ENCODE results near the gene PPM1H.
A peak's percentile ranks its signal among the peaks of the same experiment; 100 is the strongest.

Gene PPM1H

DNA sequence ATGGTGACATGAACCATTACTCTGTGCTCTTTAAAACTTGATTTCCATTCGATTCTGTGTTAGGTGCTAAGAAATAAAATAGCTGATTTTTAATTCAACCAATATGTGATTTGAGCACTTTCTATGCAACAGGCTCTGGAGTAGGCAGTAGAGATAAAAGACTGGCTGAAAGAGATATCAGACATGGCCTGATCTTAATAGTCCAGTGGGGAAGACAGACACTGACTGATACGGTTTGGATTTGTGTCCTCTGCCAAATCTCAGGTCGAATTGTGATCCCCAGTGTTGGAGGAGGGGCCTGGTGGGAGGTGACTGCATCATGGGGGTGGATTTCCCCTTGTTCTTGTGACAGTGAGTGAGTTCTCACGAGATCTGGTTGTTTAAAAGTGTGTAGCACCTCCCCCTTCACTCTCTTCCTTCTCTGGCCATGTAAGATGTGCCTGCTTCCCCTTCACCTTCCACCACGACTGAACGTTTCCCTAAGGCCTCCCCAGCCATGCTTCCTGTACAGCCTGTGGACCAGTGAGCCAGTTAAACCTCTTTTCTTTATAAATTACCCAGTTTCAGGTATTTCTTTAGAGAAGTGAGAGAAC lies 128.6 kb downstream of the PPM1H start:
- no peaks in the 10 kb centered on the region for H3K36me3 Mint-ChIP-seq
- H3K9me3 Mint-ChIP-seq: peaks cover 4 to 5% of the 10 kb centered on the region in 2 donors
- no peak overlapping the region for H3K4me3 Mint-ChIP-seq
- no peak overlapping the region for H3K27ac Mint-ChIP-seq
- peaks cover 0 to 6% of the 10 kb centered on the region in 2 donors for H3K4me1 Mint-ChIP-seq
- ATAC-seq (replicated peaks) (no peak), DNase-seq (no peak)
- H3K27me3 Mint-ChIP-seq: no peaks in the 10 kb centered on the region

- Mint-ChIP-seq H3K9me3 (peaks cover 4 to 5% of the 10 kb centered on the region in 2 donors), H3K4me1 (peaks cover 0 to 6% of the 10 kb centered on the region in 2 donors), H3K36me3 (no peaks in the 10 kb centered on the region), H3K27ac (no peak overlapping the region), H3K4me3 (no peak overlapping the region), H3K27me3 (no peaks in the 10 kb centered on the region)
- no peak for ATAC-seq (replicated peaks)
- no peak for DNase-seq
Observed at GRCh38 chr12:62805517-62805916, 129.4 kb downstream of the PPM1H start.

GRCh38 chr12:62803756-62804155 lies 131.2 kb downstream of the PPM1H start:
- H3K4me3 Mint-ChIP-seq: no peak overlapping the region
- no peak overlapping the region for H3K27ac Mint-ChIP-seq

GRCh38 chr12:62802984-62803383 lies 132.0 kb downstream of the PPM1H start:
- Mint-ChIP-seq H3K9me3 (peaks cover 4 to 5% of the 10 kb centered on the region in 2 donors), H3K27me3 (no peaks in the 10 kb centered on the region), H3K27ac (no peak overlapping the region), H3K4me1 (no peaks in the 10 kb centered on the region), H3K4me3 (no peak overlapping the region), H3K36me3 (no peaks in the 10 kb centered on the region)
- DNase-seq (no peak), ATAC-seq (replicated peaks) (no peak)

More at GRCh38 chr12:62803756-62804155, 131.2 kb downstream of the PPM1H start:
- ATAC-seq (replicated peaks) (no peak), DNase-seq (no peak)
- Mint-ChIP-seq H3K4me1 (peaks cover 0 to 6% of the 10 kb centered on the region in 2 donors), H3K9me3 (peaks cover 4 to 5% of the 10 kb centered on the region in 2 donors), H3K27me3 (no peaks in the 10 kb centered on the region), H3K36me3 (no peaks in the 10 kb centered on the region)

- no peak for DNase-seq
- no peaks in the 10 kb centered on the region for H3K27me3 Mint-ChIP-seq
Observed at GRCh38 chr12:62802321-62802720, 132.6 kb downstream of the PPM1H start.

GRCh38 chr12:62801796-62802195 lies 133.2 kb downstream of the PPM1H start:
- H3K27me3 Mint-ChIP-seq: no peaks in the 10 kb centered on the region
- H3K36me3 Mint-ChIP-seq: no peaks in the 10 kb centered on the region
- no peaks in the 10 kb centered on the region for H3K4me1 Mint-ChIP-seq
- H3K4me3 Mint-ChIP-seq: no peak overlapping the region
- peaks cover 2 to 3% of the 10 kb centered on the region in 2 donors for H3K9me3 Mint-ChIP-seq
- no peak overlapping the region for H3K27ac Mint-ChIP-seq
- ATAC-seq (replicated peaks): no peak
- DNase-seq: no peak

More at GRCh38 chr12:62802321-62802720, 132.6 kb downstream of the PPM1H start:
- Mint-ChIP-seq H3K4me3 (no peak overlapping the region), H3K27ac (no peak overlapping the region), H3K4me1 (no peaks in the 10 kb centered on the region), H3K9me3 (peaks cover 4 to 5% of the 10 kb centered on the region in 2 donors), H3K36me3 (no peaks in the 10 kb centered on the region)
- no peak for ATAC-seq (replicated peaks)

DNA sequence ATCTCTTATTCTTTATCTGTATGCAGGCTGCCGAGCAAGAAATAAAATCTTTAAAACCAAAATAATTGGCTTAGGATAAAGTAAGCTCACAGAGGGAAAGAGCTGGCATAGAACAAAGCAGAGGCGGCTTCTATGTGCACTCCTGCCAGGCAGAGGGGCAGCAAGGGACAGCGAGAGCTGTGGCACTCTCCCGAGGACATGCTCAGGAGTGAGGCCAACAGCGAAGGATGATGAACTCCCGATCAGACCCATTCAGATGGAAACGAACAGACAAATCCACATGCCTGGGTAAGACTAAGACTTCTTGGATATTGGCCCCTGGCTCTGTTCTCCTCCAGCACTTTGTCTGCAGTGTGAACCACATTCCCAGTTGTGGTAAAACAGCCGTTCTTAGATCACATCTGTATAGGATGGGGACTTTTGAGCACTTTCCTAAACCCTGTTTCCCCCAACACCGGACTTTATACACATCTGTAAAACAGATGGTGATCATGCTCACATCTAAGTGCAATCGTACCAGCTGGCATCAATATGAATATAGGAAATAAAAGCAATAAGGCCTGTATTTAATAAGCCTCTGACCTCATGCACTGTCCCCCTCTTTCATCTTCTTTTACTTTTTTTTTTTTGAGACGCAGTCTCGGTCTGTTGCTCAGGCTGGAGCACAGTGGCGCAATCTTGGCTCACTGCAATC lies 134.1 kb downstream of the PPM1H start:
- DNase-seq: no peak
- no peak overlapping the region for H3K27ac Mint-ChIP-seq
- no peaks in the 10 kb centered on the region for H3K27me3 Mint-ChIP-seq
- no peaks in the 10 kb centered on the region for H3K9me3 Mint-ChIP-seq
- H3K4me3 Mint-ChIP-seq: no peak overlapping the region
- no peaks in the 10 kb centered on the region for H3K36me3 Mint-ChIP-seq
- ATAC-seq (replicated peaks): no peak
- H3K4me1 Mint-ChIP-seq: no peaks in the 10 kb centered on the region

DNA sequence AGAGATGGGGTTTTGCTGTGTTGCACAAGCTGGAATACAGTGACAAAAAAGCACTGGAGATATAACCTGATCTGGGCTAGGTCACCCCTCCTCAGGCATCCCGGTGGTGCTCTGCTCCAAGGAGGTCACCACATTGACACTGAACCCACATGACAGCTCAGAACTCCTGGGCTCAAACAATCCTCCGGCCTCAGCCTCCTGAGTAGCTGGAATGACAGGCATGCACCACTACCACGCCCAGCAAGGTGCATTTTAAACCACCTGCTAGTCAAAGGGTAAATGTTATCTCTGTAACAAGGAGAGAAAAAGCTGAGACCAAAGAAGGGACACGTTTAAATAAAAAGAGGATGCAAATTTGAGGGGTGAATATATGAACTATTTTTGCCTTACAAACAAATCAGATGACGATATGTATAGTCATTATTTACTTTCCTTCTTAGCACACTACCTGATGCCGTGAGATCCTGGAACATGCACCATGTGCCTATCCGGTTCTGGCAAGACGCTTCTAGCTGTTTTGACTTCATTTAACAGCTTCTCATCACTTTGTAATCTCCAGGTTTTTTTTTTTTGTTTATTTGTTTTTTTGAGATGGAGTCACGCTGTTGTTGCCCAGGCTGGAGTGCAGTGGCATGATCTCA lies 135.1 kb downstream of the PPM1H start:
- H3K27ac Mint-ChIP-seq: no peak overlapping the region
- ATAC-seq (replicated peaks): no peak
- H3K36me3 Mint-ChIP-seq: no peaks in the 10 kb centered on the region
- no peak overlapping the region for H3K4me3 Mint-ChIP-seq
- H3K27me3 Mint-ChIP-seq: no peaks in the 10 kb centered on the region
- H3K4me1 Mint-ChIP-seq: no peaks in the 10 kb centered on the region
- DNase-seq: no peak
- H3K9me3 Mint-ChIP-seq: no peaks in the 10 kb centered on the region

DNA sequence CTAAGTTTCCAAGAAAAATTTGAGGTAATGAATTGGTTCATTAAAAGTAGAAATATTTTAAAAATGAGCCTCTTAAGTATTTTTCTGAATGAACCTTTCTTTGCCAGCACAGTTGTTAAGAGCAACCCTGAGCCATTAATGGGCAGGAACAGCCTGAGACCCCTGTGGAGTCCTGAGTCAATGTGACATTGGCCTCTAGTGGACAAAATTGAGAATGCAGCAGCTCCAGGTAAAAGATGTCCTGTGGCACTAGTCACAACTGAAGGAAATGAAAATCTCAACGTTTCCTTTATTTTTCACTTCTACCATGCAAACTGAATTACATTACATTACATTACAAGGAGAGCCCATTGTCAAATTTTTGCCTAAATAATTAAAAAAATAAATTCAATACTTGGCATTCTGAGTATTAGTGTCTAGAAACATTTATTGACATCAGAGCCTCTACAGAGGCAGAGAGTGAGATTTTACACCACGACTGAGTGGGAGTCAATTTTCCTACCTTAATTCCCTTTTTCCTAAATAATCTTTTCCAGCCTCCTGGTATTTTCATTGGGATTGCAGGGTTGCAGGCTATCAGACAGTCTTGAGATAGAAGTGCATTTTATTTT lies 135.7 kb downstream of the PPM1H start:
- no peaks in the 10 kb centered on the region for H3K36me3 Mint-ChIP-seq
- H3K4me1 Mint-ChIP-seq: no peaks in the 10 kb centered on the region
- no peak overlapping the region for H3K27ac Mint-ChIP-seq
- H3K4me3 Mint-ChIP-seq: no peak overlapping the region
- DNase-seq: peak; percentile 27
- H3K9me3 Mint-ChIP-seq: no peaks in the 10 kb centered on the region
- ATAC-seq (replicated peaks): peak; percentile 89 to 90
- H3K27me3 Mint-ChIP-seq: no peaks in the 10 kb centered on the region

- ATAC-seq (replicated peaks) (no peak), DNase-seq (no peak)
- Mint-ChIP-seq H3K9me3 (no peaks in the 10 kb centered on the region), H3K36me3 (no peaks in the 10 kb centered on the region), H3K27ac (no peak overlapping the region), H3K4me1 (no peaks in the 10 kb centered on the region), H3K4me3 (no peak overlapping the region), H3K27me3 (peaks cover 0 to 3% of the 10 kb centered on the region in 2 donors)
Observed at GRCh38 chr12:62794218-62794583, 140.7 kb downstream of the PPM1H start.

- Mint-ChIP-seq H3K27me3 (peaks cover 0 to 3% of the 10 kb centered on the region in 2 donors), H3K36me3 (no peaks in the 10 kb centered on the region), H3K27ac (no peak overlapping the region), H3K4me3 (no peak overlapping the region), H3K9me3 (no peaks in the 10 kb centered on the region), H3K4me1 (no peaks in the 10 kb centered on the region)
- peak; percentile 42 for DNase-seq
- peak; percentile 25 to 38 for ATAC-seq (replicated peaks)
Observed at GRCh38 chr12:62793256-62794217, 141.4 kb downstream of the PPM1H start.

DNA sequence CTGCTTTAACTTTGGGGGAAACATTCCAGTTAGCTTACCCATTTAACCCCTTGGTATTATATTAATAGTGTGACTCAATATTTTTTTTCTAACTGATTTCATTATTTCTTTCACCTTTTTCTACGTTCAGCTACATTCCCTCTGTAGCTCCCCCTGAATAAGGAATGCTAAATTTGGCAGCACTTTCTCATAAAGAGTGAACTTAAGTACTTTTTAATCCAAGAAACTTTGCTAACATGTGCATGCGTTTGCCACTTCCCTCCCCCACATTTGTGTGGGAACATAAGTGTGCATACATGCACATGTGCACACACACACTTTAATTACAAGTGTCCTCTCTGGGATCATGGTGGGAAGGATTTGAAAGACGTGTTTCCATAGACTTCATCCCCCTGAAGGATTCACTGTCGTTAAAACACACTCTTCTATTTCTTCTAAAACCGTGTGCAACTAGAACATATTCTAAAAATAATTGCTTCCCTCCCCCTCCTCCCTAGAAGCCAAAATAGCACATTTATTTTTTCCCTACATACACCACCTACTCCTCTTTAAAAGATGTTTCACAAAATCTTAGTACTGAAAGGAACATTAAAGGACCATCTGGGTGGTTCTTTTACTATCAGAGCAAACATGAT lies 142.6 kb downstream of the PPM1H start:
- ATAC-seq (replicated peaks): no peak
- H3K4me3 Mint-ChIP-seq: no peak overlapping the region
- H3K27ac Mint-ChIP-seq: no peak overlapping the region
- H3K36me3 Mint-ChIP-seq: no peaks in the 10 kb centered on the region
- H3K27me3 Mint-ChIP-seq: peaks cover 0 to 3% of the 10 kb centered on the region in 2 donors
- H3K4me1 Mint-ChIP-seq: no peaks in the 10 kb centered on the region
- no peaks in the 10 kb centered on the region for H3K9me3 Mint-ChIP-seq
- no peak for DNase-seq

DNA sequence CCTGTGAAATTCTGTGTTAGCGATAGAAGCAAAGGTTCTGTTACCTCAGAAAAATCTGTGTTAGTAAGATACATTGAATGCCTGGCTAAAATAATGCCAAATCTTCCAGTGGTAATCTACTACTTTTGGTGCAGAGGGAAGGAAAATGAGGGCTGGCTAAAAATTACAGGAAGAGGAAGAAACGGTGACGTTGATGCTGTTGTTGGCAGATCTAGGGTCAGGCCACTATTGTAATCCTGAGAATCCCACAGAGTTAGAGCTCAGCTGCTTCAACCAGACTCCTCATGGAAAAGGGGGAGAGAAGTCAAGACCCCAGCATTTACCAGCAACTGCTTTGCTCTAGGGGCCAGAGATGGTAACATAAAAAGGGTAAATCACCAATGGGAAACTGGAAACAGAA lies 145.1 kb downstream of the PPM1H start:
- peaks cover 3 to 5% of the 10 kb centered on the region in 2 donors for H3K27me3 Mint-ChIP-seq
- no peaks in the 10 kb centered on the region for H3K4me1 Mint-ChIP-seq
- ATAC-seq (replicated peaks): no peak
- no peaks in the 10 kb centered on the region for H3K36me3 Mint-ChIP-seq
- no peaks in the 10 kb centered on the region for H3K9me3 Mint-ChIP-seq
- H3K27ac Mint-ChIP-seq: no peak overlapping the region
- no peak overlapping the region for H3K4me3 Mint-ChIP-seq
- DNase-seq: no peak
